ENCODE measurements around the gene PIGL.

Gene PIGL

GRCh38 chr17:16247586-16247984, 30.6 kb downstream of the PIGL start:
- Histone ChIP-seq H3K27ac (ENCODE audit: low read length) (no peak overlapping the region), H2AFZ (ENCODE audit: low read length) (no peak overlapping the region), H3K9me3 (replicated peaks; ENCODE audit: insufficient read depth, low read length) (no peaks in the 10 kb centered on the region), H3K4me1 (ENCODE audit: low read length) (no peaks in the 10 kb centered on the region), H3K79me2 (ENCODE audit: low read length) (no peaks in the 10 kb centered on the region), H4K20me1 (ENCODE audit: insufficient read depth, low read length) (no peaks in the 10 kb centered on the region), H3K36me3 (replicated peaks; ENCODE audit: insufficient read depth, low read length) (no peaks in the 10 kb centered on the region), H3K27me3 (replicated peaks; ENCODE audit: insufficient read depth, low read length) (no peaks in the 10 kb centered on the region), H3F3A (ENCODE audit: insufficient read depth, low read length) (no peaks in the 10 kb centered on the region), H3K9me2 (replicated peaks; ENCODE audit: insufficient read depth, low read length) (no peaks in the 10 kb centered on the region), H3K4me3 (ENCODE audit: low read length) (no peak overlapping the region), H3K9ac (ENCODE audit: low read length) (no peak overlapping the region), H3K4me2 (ENCODE audit: low read depth, low read length) (no peak overlapping the region)
- no peak for TF ChIP-seq EZH2 (optimal IDR thresholded peaks at IDR 0.05; ENCODE audit: low read depth, low read length)
- no peak for TF ChIP-seq EZH2phosphoT487 (IDR thresholded peaks at IDR 0.05; ENCODE audit: low read length)
- TF ChIP-seq CTCF (IDR thresholded peaks at IDR 0.05; ENCODE audit: low read length): no peak
- DNase-seq: no peak

GRCh38 chr17:16250635-16251034, 33.6 kb downstream of the PIGL start:
- TF ChIP-seq CTCF (IDR thresholded peaks at IDR 0.05; ENCODE audit: low read length) (no peak), EZH2 (optimal IDR thresholded peaks at IDR 0.05; ENCODE audit: low read depth, low read length) (no peak), EZH2phosphoT487 (IDR thresholded peaks at IDR 0.05; ENCODE audit: low read length) (no peak)
- Histone ChIP-seq H3K27me3 (replicated peaks; ENCODE audit: insufficient read depth, low read length) (no peaks in the 10 kb centered on the region), H2AFZ (ENCODE audit: low read length) (no peak overlapping the region), H3K4me3 (ENCODE audit: low read length) (no peak overlapping the region), H3K9me2 (replicated peaks; ENCODE audit: insufficient read depth, low read length) (no peaks in the 10 kb centered on the region), H3F3A (ENCODE audit: insufficient read depth, low read length) (no peaks in the 10 kb centered on the region), H3K79me2 (ENCODE audit: low read length) (no peaks in the 10 kb centered on the region), H3K36me3 (replicated peaks; ENCODE audit: insufficient read depth, low read length) (no peaks in the 10 kb centered on the region), H3K9me3 (replicated peaks; ENCODE audit: insufficient read depth, low read length) (no peaks in the 10 kb centered on the region), H3K9ac (ENCODE audit: low read length) (no peak overlapping the region), H3K4me1 (ENCODE audit: low read length) (no peaks in the 10 kb centered on the region), H4K20me1 (ENCODE audit: insufficient read depth, low read length) (no peaks in the 10 kb centered on the region), H3K27ac (ENCODE audit: low read length) (no peak overlapping the region), H3K4me2 (ENCODE audit: low read depth, low read length) (no peak overlapping the region)
- no peak for DNase-seq

GRCh38 chr17:16251043-16251442, 34.0 kb downstream of the PIGL start:
- Histone ChIP-seq H3K79me2 (ENCODE audit: low read length) (no peaks in the 10 kb centered on the region), H3K27ac (ENCODE audit: low read length) (no peak overlapping the region), H3K9me2 (replicated peaks; ENCODE audit: insufficient read depth, low read length) (no peaks in the 10 kb centered on the region), H3K4me1 (ENCODE audit: low read length) (no peaks in the 10 kb centered on the region), H3K36me3 (replicated peaks; ENCODE audit: insufficient read depth, low read length) (no peaks in the 10 kb centered on the region), H2AFZ (ENCODE audit: low read length) (no peak overlapping the region), H3F3A (ENCODE audit: insufficient read depth, low read length) (no peaks in the 10 kb centered on the region), H3K4me2 (ENCODE audit: low read depth, low read length) (no peak overlapping the region), H4K20me1 (ENCODE audit: insufficient read depth, low read length) (no peaks in the 10 kb centered on the region), H3K4me3 (ENCODE audit: low read length) (no peak overlapping the region), H3K9me3 (replicated peaks; ENCODE audit: insufficient read depth, low read length) (no peaks in the 10 kb centered on the region), H3K27me3 (replicated peaks; ENCODE audit: insufficient read depth, low read length) (no peaks in the 10 kb centered on the region), H3K9ac (ENCODE audit: low read length) (no peak overlapping the region)
- no peak for TF ChIP-seq EZH2 (optimal IDR thresholded peaks at IDR 0.05; ENCODE audit: low read depth, low read length)
- TF ChIP-seq EZH2phosphoT487 (IDR thresholded peaks at IDR 0.05; ENCODE audit: low read length): no peak
- no peak for TF ChIP-seq CTCF (IDR thresholded peaks at IDR 0.05; ENCODE audit: low read length)
- no peak for DNase-seq

Data from MM.1S (cell line).